Measurements from ENCODE around the gene ADGRE3.

DNA sequence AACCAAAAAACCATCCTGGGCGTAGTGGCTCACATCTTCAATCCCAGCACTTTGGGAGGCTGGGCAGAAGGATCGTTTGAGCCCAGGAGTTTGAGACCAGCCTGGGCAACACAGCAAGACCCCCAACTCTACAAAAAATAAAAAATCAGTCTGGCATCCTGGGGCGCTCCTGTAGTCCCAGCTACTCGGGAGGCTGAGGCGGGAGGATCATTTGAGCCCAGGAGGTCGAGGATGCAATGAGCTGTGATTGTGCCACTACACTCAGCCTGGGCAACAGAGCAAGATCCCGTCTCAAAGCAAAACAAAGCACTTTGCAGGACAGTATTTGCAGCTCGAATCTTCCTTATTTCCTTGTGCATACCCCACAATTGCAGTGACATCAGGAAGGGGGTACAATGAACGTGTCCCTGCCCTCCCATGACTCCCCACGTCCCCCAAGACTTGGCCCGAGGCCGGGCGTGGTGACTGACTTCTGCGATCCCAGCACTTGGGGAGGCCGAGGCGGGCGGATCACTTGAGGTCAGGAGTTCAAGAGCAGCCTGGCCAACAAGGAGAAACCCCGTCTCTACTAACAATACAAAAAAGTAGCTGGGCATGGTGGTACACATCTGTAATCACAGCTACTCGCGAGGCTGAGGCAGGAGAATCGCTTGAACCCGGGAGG, 103.6 kb downstream of the ADGRE3 start:
- TF ChIP-seq POLR2A (IDR thresholded peaks at IDR 0.05), result no peak
- TF ChIP-seq, protein P1, sequence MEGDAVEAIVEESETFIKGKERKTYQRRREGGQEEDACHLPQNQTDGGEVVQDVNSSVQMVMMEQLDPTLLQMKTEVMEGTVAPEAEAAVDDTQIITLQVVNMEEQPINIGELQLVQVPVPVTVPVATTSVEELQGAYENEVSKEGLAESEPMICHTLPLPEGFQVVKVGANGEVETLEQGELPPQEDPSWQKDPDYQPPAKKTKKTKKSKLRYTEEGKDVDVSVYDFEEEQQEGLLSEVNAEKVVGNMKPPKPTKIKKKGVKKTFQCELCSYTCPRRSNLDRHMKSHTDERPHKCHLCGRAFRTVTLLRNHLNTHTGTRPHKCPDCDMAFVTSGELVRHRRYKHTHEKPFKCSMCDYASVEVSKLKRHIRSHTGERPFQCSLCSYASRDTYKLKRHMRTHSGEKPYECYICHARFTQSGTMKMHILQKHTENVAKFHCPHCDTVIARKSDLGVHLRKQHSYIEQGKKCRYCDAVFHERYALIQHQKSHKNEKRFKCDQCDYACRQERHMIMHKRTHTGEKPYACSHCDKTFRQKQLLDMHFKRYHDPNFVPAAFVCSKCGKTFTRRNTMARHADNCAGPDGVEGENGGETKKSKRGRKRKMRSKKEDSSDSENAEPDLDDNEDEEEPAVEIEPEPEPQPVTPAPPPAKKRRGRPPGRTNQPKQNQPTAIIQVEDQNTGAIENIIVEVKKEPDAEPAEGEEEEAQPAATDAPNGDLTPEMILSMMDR (IDR thresholded peaks at IDR 0.05 in 8 of 11, conservative IDR thresholded peaks at IDR 0.05 in 3 of 11), result no peak
